H9 (cell line): ENCODE data around the gene SHISA7. TPM values are rescaled to one million over a fixed set of nuclear protein-coding genes. Genes with fewer than 3 reads are reported as not detected.

Experiments used
- DNase-seq: peaks from one replicate; pipeline ENCODE4 v3.0.0-alpha.2; 2017
- H2AFZ ChIP-seq: one replicate; pipeline ENCODE4 v1.6.1; 2013; ENCODE audit warnings: mild to moderate bottlenecking, low read length, control low read depth, moderate library complexity
- H2AK5ac ChIP-seq: 2 replicates; pipeline ENCODE4 v1.6.1; 2013; ENCODE audit warnings: low read length, control low read depth, mixed read lengths; ENCODE audit not compliant: insufficient read length
- H2BK120ac ChIP-seq: one replicate; pipeline ENCODE4 v1.6.1; 2013; ENCODE audit warnings: low read depth, mild to moderate bottlenecking, low read length, control low read depth, inconsistent platforms; ENCODE audit not compliant: poor library complexity, severe bottlenecking
- H2BK12ac ChIP-seq: 2 replicates; pipeline ENCODE4 v1.6.1; 2013; ENCODE audit warnings: low read length, control low read depth, mixed read lengths, low read depth; ENCODE audit not compliant: insufficient read length
- H2BK15ac ChIP-seq: 2 replicates; pipeline ENCODE4 v1.6.1; 2013; ENCODE audit warnings: low read depth, low read length, control low read depth
- H2BK20ac ChIP-seq: one replicate; pipeline ENCODE4 v1.6.1; 2013; ENCODE audit warnings: low read depth, mild to moderate bottlenecking, low read length, control low read depth, inconsistent platforms; ENCODE audit not compliant: poor library complexity, severe bottlenecking
- H2BK5ac ChIP-seq: 2 replicates; pipeline ENCODE4 v1.6.1; 2013; ENCODE audit warnings: low read length, control low read depth, mixed read lengths; ENCODE audit not compliant: insufficient read length
- H3K14ac ChIP-seq: 2 replicates; pipeline ENCODE4 v1.6.1; 2013; ENCODE audit warnings: low read length, control low read depth; ENCODE audit not compliant: insufficient read depth
- H3K18ac ChIP-seq: 2 replicates; pipeline ENCODE4 v1.6.1; 2013; ENCODE audit warnings: low read depth, mild to moderate bottlenecking, mixed read lengths, low read length, control low read depth; ENCODE audit not compliant: insufficient read length
- H3K23ac ChIP-seq: 2 replicates; pipeline ENCODE4 v1.6.1; 2013; ENCODE audit warnings: low read length, control low read depth, mixed read lengths, low read depth; ENCODE audit not compliant: insufficient read length
- H3K23me2 ChIP-seq: 2 replicates; pipeline ENCODE4 v1.6.1; 2013; ENCODE audit warnings: low read depth, mild to moderate bottlenecking, mixed read lengths, low read length, control low read depth; ENCODE audit not compliant: insufficient read length, poor library complexity, severe bottlenecking
- H3K27ac ChIP-seq: 2 replicates; pipeline ENCODE4 v1.5.1; 2013; ENCODE audit warnings: low read length, control low read depth, mixed read lengths, low read depth; ENCODE audit not compliant: insufficient read length
- H3K27me3 ChIP-seq: 2 replicates; pipeline ENCODE4 v1.6.1; 2013; ENCODE audit warnings: low read length, control low read depth, inconsistent platforms; ENCODE audit not compliant: insufficient read depth
- H3K4ac ChIP-seq: 2 replicates; pipeline ENCODE4 v1.6.1; 2013; ENCODE audit warnings: low read depth, mild to moderate bottlenecking, control low read depth, inconsistent platforms, low read length, moderate library complexity
- H3K4me1 ChIP-seq: 2 replicates; pipeline ENCODE4 v1.6.1; 2013; ENCODE audit warnings: low read length, control low read depth, inconsistent platforms; ENCODE audit not compliant: insufficient read depth
- H3K4me2 ChIP-seq: 2 replicates; pipeline ENCODE4 v1.6.1; 2013; ENCODE audit warnings: low read length, control low read depth, mixed read lengths; ENCODE audit not compliant: insufficient read length, insufficient read depth
- H3K56ac ChIP-seq: 2 replicates; pipeline ENCODE4 v1.6.1; 2013; ENCODE audit warnings: low read depth, mild to moderate bottlenecking, mixed read lengths, low read length, control low read depth; ENCODE audit not compliant: insufficient read length
- H3K79me1 ChIP-seq: 2 replicates; pipeline ENCODE4 v1.6.1; 2013; ENCODE audit warnings: low read depth, mild to moderate bottlenecking, moderate library complexity, low read length, control low read depth, inconsistent platforms; ENCODE audit not compliant: insufficient read depth, poor library complexity, severe bottlenecking
- H3K79me2 ChIP-seq: 2 replicates; pipeline ENCODE4 v1.6.1; 2013; ENCODE audit warnings: low read length, control low read depth, inconsistent platforms; ENCODE audit not compliant: insufficient read depth
- H3K9ac ChIP-seq: 2 replicates; pipeline ENCODE4 v1.6.1; 2013; ENCODE audit warnings: low read length, control low read depth, mixed read lengths; ENCODE audit not compliant: insufficient read length; ENCODE audit errors: extremely low read depth
- H3K9me3 ChIP-seq: one replicate; pipeline ENCODE4 v1.6.1; 2013; ENCODE audit warnings: low read depth, low read length, inconsistent platforms; ENCODE audit not compliant: control insufficient read depth
- H3T11ph ChIP-seq: one replicate; pipeline ENCODE4 v1.6.1; 2013; ENCODE audit warnings: mild to moderate bottlenecking, low read length, control low read depth, inconsistent platforms
- H4K20me1 ChIP-seq: one replicate; pipeline ENCODE4 v1.6.1; 2013; ENCODE audit not compliant: control insufficient read depth, insufficient read length, insufficient read depth
- H4K5ac ChIP-seq: 2 replicates; pipeline ENCODE4 v1.6.1; 2013; ENCODE audit warnings: low read depth, mild to moderate bottlenecking, mixed read lengths, low read length, control low read depth; ENCODE audit not compliant: insufficient read length
- H4K8ac ChIP-seq: replicated peaks from 2 replicates; pipeline ENCODE4 v1.6.1; 2013; ENCODE audit warnings: low read length, control low read depth, mixed read lengths, low read depth; ENCODE audit not compliant: insufficient read length
- H4K91ac ChIP-seq: 2 replicates; pipeline ENCODE4 v1.6.1; 2013; ENCODE audit warnings: low read depth, mild to moderate bottlenecking, moderate library complexity, mixed read lengths, low read length, control low read depth; ENCODE audit not compliant: insufficient read length
- H3K27ac Mint-ChIP-seq, 3 experiments: 2 replicates in 2 of 3; 3 replicates in 1 of 3; pipeline ENCODE4 v1.8.0; 2020 to 2021; ENCODE audit warnings: mixed read lengths in 3 of 3, mild to moderate bottlenecking in 1 of 3, moderate library complexity in 1 of 3
- H3K27me3 Mint-ChIP-seq: 2 replicates; pipeline ENCODE4 v1.8.0; 2021; ENCODE audit warnings: low read depth, mild to moderate bottlenecking, moderate library complexity, mixed read lengths
- H3K36me3 Mint-ChIP-seq, 3 experiments: 2 replicates in 2 of 3; 3 replicates in 1 of 3; pipeline ENCODE4 v1.8.0; 2020 to 2021; ENCODE audit warnings: low read depth in 3 of 3, mixed read lengths in 3 of 3; ENCODE audit not compliant: insufficient read depth in 1 of 3
- H3K4me1 Mint-ChIP-seq, 2 experiments: 2 replicates each; pipeline ENCODE4 v1.8.0; 2020; ENCODE audit warnings: mixed read lengths in 2 of 2
- H3K4me3 Mint-ChIP-seq, 2 experiments: 2 replicates in 1 of 2; 3 replicates in 1 of 2; pipeline ENCODE4 v1.8.0; 2020 to 2021; ENCODE audit warnings: mild to moderate bottlenecking in 2 of 2, mixed read lengths in 2 of 2, moderate library complexity in 1 of 2
- H3K9me3 Mint-ChIP-seq, 2 experiments: 2 replicates in 1 of 2; 3 replicates in 1 of 2; pipeline ENCODE4 v1.8.0; 2020; ENCODE audit warnings: mild to moderate bottlenecking in 2 of 2, mixed read lengths in 2 of 2, moderate library complexity in 1 of 2
- WGBS: extraction: QIAGEN DNeasy Blood & Tissue Kit; methylation state at CpG from one replicate; pipeline ENCODE4 v1.1.7; 2013; ENCODE audit warnings: missing lambda C conversion rate, low lambda C conversion rate, mixed read lengths; ENCODE audit not compliant: insufficient read length; ENCODE audit errors: extremely low coverage; 5-methylcytosine and 5-hydroxymethylcytosine counted together
- total RNA-seq: library from RNA; stranded (reverse); gene quantifications from 2 replicates; pipeline ENCODE4 v1.2.1, GENCODE V29; 2021
- TF ChIP-seq, protein P1 (sequence below): fragments of 200-600 bp; sonication (generic); conservative IDR thresholded peaks from 3 replicates; pipeline ENCODE4 v1.8.0; 2021; ENCODE audit warnings: antibody characterized with exemption, mild to moderate bottlenecking

SHISA7 gene
- total RNA-seq, 1 experiment from 2014 or later, result 0.31 TPM

DNA sequence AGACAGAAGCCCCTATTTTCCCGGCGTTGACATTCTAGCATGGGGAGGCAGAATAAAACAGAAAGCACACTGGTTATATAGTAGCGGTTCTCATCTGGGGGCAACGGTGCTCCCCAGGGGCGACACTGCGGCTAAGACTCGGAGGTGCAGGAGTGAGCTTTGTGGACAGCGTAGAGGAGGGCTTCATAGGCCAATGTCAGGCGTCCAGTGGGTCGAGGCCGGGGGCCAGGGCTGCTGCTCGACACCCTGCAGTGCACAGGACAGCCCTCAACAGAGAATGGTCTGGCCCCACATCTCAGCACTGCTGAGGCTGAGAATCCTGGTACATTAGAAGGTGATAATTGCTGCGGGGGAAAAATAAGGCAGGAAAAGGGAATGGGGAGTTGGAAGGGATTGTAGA lies 34.8 kb upstream of the SHISA7 start:
- H3K36me3 Mint-ChIP-seq, result peaks cover 2 to 18% (median 3%) of the 10 kb centered on the region in 3 experiments; a peak in 6 of 7 replicates
- H3K4me2 ChIP-seq, result peak overlapping the region; percentile 63
- no peak overlapping the region for H3K9ac ChIP-seq
- H2BK12ac ChIP-seq, result no peak overlapping the region
- no peak overlapping the region for H2AFZ ChIP-seq
- peaks cover 27 to 60% of the 10 kb centered on the region in 2 experiments for H3K4me1 Mint-ChIP-seq
- no peak overlapping the region for H2BK15ac ChIP-seq
- H2AK5ac ChIP-seq, result no peak overlapping the region
- no peaks in the 10 kb centered on the region for H3K79me2 ChIP-seq
- DNase-seq, result no peak
- H3K9me3 ChIP-seq, result no peaks in the 10 kb centered on the region
- no peaks in the 10 kb centered on the region for H3K9me3 Mint-ChIP-seq
- peaks cover 5% of the 10 kb centered on the region for H3K23me2 ChIP-seq
- H3T11ph ChIP-seq, result no peak overlapping the region
- H3K4me3 Mint-ChIP-seq, result peak overlapping the region; percentile 85 to 93
- H4K91ac ChIP-seq, result no peak overlapping the region
- H2BK5ac ChIP-seq, result no peak overlapping the region
- H3K79me1 ChIP-seq, result no peaks in the 10 kb centered on the region
- H3K4me1 ChIP-seq, result no peaks in the 10 kb centered on the region
- H4K5ac ChIP-seq, result no peak overlapping the region
- peaks cover 1% of the 10 kb centered on the region; the same call in 1 of the 2 replicates for H3K27me3 Mint-ChIP-seq
- no peak overlapping the region for H3K14ac ChIP-seq
- H4K8ac ChIP-seq, result no peak overlapping the region
- no peak overlapping the region for H3K18ac ChIP-seq
- H4K20me1 ChIP-seq, result no peaks in the 10 kb centered on the region
- H3K27me3 ChIP-seq, result no peaks in the 10 kb centered on the region
- no peak overlapping the region for H3K56ac ChIP-seq
- no peak overlapping the region for H3K4ac ChIP-seq
- no peak overlapping the region for H2BK120ac ChIP-seq
- H3K27ac Mint-ChIP-seq, result peak overlapping the region in 1 of 3 experiments; percentile 50; a peak in 2 of 7 replicates
- no peak overlapping the region for H3K23ac ChIP-seq
- TF ChIP-seq, protein P1, sequence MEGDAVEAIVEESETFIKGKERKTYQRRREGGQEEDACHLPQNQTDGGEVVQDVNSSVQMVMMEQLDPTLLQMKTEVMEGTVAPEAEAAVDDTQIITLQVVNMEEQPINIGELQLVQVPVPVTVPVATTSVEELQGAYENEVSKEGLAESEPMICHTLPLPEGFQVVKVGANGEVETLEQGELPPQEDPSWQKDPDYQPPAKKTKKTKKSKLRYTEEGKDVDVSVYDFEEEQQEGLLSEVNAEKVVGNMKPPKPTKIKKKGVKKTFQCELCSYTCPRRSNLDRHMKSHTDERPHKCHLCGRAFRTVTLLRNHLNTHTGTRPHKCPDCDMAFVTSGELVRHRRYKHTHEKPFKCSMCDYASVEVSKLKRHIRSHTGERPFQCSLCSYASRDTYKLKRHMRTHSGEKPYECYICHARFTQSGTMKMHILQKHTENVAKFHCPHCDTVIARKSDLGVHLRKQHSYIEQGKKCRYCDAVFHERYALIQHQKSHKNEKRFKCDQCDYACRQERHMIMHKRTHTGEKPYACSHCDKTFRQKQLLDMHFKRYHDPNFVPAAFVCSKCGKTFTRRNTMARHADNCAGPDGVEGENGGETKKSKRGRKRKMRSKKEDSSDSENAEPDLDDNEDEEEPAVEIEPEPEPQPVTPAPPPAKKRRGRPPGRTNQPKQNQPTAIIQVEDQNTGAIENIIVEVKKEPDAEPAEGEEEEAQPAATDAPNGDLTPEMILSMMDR, result no peak
- no peak overlapping the region for H2BK20ac ChIP-seq
- WGBS, result 100% methylated on average over 1 of the region's 13 CpGs
- H3K27ac ChIP-seq, result no peak overlapping the region
